NOMO-1 (cell line): ENCODE results near the gene UBP1.
"Not testable (repeated sequence)": the region's sequence is repeated elsewhere in the genome, so short reads cannot be mapped to it uniquely, and the experiment has no call there.

Experiments used
- DNase-seq, 2 experiments: peaks; one replicate each; lab custom pipeline; 2025; ENCODE audit not compliant: unreplicated experiment in 2 of 2; lab: John Stamatoyannopoulos, UW

Gene UBP1

DNA sequence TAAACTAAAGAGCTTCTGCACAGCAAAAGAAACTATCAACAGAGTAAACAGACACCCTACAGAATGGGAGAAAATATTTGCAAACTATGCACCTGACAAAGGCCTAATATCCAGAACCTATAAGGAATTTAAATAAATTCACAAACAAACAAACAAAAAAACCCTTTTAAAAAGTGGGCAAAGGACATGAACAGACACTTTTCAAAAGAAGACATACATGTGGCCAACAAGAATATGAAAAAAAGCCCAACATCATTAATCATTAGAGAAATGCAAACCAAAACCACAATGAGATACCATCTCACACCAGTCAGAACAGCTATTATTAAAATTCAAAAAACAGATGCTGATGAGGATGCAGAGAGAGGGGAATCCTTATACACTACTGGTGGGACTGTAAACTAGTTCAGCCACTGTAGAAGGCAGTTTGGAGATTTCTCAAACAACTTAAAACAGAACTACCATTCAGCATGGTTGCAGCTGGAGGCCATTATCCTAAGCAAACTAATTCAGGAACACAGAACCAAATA is 101.2 kb downstream of the UBP1 start:
- DNase-seq, result not testable (repeated sequence)
